Tongue (tissue), 2 donors: ENCODE measurements around the gene KMT2C. TPM values are rescaled to one million over a fixed set of nuclear protein-coding genes. Genes with fewer than 3 reads are reported as not detected.

Experiments used
- DNase-seq: peaks from one replicate; pipeline ENCODE4 v3.0.0-alpha.2; 2015
- total RNA-seq: library from RNA; depleted of rRNA; stranded (reverse); fragments of >200 nt; gene quantifications from one replicate; pipeline ENCODE4 v1.2.3, GENCODE V29; 2014

Gene KMT2C
- total RNA-seq, 1 donor from 2014 or later: 97.7 TPM

DNA sequence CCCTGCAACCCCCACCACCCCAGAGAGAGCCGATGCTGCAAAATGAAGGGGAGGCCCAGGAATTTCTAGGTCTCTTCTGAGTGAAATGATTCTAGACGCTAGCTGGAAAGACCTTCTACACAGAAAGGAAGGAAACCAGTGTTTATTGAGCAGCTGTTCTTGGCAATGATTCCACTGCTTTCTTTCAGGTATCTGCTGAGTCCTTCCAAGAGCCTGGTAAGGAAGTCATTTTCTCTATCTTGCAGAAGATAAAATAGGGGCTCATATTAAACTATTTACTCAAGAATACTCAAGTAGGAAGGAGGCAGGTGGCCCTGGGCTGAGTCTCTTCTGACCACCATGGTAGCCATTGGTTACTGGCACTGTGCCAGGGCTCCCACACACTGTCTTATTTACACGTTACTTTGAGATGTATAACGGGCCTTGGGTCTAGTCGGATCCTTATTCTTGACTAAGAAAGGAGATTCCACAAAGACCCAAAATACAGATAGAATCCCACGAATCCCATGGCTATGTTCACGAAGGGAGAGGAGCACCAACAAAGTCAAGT is 298.3 kb downstream of the KMT2C start:
- peak; percentile 29 for DNase-seq

DNA sequence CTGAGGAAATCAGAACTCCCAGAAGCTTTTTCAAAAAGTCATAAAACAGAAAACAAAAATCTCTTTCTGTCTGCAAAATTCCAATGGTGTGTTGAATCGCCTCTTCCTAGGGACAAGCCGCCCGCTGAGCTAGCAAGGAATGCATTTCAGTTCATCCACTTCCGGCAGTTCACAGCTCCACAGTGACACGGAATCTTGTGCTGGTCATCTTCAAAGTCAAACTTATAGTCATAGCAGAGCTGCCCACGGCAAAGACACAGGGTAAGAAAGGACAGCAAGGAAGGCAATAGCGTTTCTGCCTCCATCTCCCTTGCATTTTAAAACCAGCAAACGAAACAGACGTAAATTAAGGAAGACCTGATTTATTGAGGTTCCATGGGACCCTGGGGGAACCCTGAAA is 299.1 kb downstream of the KMT2C start:
- peak; percentile 38 for DNase-seq

DNA sequence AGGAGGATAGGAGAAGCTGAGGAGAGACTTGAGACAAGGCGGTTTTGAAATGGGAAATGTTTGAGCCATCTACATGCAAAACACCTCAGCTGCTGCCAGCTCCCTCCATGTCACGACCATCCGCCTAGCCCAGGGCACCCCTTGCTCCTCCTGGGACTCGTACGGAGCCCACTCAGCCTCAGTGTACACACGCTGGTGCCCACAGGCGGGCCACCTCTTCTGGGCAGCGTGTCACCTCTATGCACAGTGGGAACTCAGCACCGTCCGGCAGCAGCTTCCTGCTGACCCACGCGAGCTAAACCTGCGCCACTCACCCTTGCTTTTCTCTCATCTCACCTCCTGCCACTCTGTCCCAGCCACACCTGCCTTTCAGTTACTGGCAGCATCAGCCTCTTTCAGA is 302.0 kb downstream of the KMT2C start:
- DNase-seq: no peak

DNA sequence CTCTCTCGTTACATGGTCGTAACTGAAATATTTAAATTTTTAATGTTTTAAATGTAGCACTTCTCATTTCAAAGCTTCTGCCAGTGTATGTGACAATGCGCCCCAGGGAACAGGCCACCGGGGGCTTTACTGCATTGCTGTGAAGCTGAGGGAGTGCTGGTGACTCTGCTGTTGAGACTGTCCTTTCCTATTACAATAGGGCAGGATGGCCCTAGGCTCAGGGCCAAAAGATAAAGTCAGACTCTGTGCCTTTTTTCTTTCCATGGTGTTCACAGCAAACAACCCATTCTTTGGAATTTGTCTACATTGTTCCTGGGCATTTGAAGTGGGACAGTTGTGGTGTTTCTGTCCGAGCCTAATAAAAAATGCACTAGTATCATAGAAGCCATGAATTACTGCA is 303.0 kb downstream of the KMT2C start:
- no peak for DNase-seq

DNA sequence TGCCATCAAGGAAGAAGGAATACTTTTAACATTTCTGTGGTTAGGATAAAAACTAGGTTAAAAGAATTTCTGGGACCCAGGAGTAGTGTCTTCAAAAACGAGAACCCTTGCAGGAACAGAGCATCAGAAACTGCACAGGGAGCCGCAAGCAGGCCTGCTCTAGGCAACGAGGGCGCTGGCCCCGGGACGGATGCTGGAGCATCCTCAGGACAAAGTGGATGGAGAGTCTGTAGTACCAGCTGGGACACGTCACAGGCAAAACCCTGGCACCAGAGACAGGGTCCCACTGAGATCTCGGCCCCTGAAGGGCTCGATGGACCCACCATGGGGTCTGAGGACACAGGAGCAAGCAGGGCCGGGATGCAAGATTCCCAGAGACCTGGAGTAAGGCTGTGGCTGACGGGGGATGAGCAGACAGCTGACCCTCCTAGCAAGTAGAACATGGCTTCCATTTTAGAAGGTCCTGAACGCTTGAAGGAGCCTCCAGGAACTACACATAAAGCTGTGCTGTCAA is 303.8 kb downstream of the KMT2C start:
- no peak for DNase-seq

DNA sequence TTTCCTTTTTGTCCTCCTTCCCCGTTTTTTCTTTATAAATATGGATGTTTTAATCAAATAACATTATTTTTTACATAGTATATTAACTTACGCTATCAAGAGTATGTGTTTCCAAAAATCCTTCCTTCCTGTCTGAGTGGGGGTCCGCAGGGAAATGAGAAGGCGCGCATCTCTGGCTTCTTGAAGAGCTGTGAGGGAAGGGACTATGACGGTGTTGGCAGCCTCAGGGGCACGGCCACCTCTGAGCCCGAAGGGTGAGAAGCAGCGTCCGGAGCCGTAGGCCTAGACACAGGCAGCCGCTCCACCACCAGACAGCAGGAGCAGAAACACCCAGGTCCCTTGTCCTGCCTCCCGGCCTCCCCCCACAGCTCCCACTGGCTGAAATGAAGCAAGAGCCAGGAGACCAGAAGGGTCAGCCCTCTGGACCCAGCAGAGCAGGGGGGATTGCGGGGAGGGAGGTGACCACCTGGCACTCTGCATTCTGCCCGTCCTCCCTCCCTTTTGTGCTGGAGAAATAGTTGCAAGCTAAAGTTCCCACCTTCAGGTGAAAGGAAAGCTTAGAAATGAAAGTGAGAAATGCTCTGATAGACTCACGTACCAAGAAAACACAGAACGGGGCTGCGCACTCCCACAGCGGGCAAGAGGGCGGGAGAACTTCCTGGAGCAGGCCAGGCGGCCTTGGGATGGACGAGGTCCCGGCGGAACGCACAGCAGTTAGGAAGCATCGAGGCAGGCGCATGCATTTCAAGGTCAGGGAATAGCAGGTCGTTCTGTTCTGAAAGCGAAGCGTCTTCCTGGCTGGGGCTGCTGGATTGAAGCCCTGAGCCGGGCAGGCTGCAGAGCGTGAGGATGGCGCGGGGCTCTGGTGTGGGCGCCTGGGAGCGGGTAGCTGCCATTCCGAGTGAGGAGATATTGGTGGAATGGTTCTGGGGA is 304.9 kb downstream of the KMT2C start:
- no peak for DNase-seq

DNA sequence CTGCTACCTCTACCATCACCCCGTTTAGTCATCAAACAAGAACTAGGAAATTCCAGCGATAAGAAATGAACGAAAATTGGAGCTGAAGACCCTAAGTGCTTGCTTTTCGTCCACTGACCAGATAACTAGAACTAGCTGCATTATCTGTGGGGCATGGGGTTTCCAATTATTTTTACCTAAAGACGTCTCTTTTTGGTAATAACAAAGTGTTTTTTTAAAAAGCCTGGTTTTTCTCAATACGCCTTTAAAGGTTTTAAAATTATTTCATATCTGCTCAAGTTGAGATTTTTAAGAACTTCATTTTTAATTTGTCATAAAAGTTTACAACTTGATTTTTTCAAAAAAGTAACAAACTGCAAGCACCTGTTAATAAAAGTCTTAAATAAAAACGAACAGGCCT is 306.1 kb downstream of the KMT2C start:
- DNase-seq: no peak

DNA sequence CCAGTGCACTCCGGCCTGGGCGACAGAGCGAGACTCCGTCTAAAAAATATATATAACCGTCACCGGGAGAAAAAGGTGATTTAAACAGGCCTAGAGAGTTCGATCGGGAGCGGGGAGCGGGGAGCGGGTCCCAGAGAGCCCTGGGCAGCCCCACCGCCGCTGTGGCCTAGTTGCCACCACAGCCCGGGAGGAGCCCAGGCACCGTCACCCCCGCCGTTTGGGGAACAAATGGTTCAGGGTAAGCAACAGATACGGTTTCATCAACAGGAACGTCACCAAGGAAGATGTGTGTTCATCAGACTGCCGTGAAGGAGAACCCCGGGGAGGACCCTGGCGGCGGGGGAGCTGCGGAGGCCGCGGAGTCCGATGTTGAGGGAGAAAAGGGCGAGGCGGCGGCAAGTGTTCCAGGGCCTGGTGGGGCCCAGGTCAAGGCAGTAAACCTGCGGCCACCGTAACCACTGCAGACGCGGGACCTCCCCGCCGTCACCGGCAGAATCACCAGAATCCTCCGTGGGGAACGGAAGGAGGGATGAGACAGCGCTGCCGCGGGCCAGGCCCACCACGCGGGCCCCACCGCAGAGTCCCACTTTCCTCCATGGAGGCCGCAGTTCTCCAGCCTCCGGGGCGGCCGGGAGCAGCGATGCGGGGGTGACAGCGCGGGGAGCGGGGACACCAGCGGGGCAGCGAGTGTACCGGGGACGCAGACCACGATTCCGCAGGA is 306.9 kb downstream of the KMT2C start:
- DNase-seq: no peak

DNA sequence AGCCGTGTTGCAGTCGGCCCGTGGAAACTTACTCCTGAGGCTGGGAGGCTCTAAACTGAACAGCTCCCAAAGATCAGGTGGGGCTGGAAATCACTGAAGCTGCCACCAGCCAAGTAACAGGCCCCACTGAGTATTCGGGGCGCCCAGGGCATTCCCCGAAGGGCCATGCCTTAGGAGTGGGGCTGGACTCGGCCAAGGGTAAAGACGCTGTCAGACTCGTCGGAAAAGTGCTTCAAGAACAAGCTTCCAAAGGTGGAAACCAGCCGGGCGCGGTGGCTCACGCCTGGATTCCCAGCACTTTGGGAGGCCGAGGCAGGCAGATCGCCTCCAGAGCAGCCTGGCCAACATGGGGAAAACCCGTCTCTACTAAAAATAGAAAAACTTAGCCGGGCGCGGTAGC is 307.6 kb downstream of the KMT2C start:
- DNase-seq: no peak

DNA sequence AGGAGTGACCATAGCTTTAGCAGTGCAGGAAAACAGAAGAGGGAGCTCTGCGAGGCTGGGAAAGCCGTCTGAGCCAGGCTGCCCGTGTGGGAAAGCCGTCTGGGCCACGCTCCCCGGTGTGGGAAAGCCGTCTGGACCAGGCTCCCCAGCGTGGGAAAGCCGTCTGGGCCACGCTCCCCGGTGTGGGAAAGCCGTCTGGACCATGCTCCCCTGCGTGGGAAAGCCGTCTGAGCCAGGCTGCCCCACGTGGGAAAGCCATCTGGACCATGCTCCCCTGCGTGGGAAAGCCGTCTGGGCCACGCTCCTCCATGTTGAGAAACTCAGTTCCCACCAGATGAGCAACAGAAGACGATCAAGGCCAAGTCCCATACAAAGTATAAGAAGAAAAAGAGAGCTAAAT is 308.6 kb downstream of the KMT2C start:
- DNase-seq: no peak

DNA sequence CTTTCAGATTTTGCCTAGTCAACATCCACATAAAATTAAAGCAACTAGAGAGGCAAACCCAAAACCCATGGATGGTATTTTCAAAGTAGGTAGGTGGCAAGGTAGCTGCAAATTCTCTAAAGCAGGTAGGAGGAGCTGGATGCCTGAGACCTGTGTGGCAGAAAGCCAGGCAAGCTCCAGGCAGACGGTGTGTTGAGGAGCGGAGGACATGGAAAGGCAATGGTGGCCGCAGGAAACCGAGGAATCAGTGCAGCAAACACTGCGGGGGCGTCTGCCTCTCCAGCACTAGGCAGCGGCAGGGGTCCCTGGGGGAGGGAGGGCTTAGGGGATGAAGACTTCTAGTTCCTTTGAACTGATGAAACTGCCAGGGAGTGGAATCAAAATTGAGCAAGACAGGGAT is 309.1 kb downstream of the KMT2C start:
- DNase-seq: no peak

DNA sequence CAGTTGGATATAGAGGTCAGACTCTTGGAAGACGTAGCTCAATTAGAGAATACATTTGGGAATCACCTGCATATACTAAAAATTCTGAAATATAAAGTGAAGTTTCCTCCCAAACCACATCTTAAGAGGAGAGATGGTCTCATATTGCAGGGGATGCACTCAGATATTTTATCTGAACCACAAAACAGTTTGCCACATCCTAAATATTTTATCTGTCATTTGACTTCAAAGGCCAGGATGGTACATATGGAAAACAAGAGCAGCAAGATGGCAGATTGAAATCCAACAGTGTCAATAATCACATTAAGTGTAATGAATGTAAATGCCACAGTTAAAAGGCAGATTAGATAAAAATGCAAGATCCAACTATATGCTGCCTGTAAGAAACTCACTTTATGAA is 313.3 kb downstream of the KMT2C start:
- no peak for DNase-seq

DNA sequence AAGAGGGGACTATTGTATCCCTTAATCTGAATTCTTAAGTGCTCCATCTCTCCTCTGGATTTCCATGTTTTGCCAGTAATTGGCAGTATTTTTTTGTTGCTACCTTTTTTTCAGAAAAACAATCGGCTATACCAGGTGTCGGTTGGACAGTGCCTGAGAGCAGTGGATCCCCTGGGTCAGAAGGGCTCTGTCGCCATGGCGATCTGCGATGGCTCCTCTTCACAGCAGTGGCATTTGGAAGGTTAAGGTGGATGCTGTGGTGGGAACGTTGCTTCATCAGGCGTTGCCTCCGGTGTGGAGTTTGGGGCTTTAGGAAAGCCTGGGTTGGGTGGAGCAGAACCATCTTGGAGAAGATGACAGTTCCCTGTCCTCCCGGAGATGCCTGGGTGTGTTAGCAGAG is 314.4 kb downstream of the KMT2C start:
- no peak for DNase-seq

DNA sequence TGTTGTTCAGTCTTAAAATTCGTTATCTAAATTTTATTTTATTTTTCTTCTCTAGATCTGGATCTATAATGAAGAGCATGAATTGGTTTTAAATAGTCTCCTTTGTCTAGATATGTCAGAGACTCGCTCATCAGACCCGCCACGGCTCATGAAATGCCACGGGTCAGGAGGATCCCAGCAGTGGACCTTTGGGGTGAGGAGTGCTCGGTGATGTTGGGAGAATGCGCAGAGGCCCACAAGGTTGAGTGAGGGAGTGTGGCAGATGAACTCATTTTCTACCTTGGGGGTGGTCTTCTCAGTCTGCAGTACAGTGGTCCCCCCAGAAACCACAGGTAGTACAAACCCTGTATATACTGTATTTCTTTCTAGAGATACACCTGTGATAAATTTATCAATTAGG is 315.0 kb downstream of the KMT2C start:
- DNase-seq: no peak

DNA sequence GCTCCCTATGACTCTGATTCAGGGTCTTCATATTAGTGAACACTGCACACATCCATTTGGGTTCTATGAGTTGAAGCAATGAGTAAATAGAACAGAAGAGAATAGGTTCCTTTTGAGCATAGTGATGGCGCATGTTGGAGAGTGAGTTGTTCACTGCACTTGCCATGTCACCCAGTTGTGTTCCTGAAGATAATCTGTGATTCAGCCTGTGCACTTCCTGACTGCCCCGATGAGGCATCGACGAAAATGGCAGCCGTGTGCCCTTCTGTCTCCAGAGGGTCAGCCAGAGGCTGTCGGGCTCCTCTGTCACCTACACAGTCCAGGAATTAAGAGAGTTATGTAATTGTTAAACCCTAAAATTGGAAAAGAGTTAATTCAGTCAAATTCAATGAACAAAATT is 315.6 kb downstream of the KMT2C start:
- DNase-seq: no peak

DNA sequence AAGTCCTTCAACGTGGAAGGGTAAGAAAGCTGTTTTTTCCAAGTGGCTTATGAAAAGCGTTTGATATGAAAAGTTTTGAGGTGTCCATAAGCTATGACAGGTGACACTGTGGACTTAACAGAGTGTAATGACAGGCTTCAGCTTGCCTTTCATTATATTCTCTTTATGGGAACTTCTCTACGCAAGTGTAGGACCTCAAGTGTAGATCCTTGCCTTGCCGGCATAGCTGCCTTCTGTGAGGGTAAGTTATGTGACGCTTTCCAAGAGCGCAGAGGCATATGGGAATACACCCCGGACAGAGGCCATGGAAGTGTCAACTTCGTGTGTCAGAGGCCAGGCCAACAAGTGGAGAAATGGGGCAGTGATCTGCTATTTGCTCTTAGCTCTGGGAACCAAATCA is 318.4 kb downstream of the KMT2C start:
- no peak for DNase-seq

DNA sequence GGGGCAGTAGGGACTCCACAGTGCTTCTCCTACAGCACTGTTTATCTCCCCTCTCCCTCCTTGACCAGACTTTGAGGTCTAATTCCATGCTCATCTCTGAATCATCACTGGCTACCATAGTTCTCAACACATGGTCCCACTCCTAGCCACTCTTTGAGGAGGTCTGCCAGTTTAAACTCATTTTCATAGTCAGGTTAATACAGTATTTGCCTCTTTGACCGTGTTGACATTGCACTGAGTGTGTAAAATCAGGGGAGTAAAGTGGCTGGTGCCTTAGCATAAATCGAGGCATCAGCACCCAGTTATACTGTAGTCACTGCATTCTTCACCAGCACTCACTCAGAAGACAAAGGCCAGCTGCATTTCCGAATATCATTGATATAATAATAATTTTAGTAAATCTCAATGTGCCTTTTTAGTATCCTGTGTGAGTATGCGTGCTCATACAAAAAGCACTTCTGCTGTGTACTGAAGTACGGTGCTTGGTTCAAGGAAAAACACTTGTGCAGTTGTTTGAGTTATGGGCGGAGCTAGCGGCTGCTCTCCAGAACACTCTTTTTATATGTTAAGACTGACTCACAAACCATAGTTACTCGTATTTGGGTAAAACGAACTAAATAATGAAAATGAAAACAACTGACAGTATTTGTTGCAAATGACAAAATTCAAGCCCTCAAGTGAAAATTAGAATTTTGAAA is 320.6 kb downstream of the KMT2C start:
- DNase-seq: no peak

DNA sequence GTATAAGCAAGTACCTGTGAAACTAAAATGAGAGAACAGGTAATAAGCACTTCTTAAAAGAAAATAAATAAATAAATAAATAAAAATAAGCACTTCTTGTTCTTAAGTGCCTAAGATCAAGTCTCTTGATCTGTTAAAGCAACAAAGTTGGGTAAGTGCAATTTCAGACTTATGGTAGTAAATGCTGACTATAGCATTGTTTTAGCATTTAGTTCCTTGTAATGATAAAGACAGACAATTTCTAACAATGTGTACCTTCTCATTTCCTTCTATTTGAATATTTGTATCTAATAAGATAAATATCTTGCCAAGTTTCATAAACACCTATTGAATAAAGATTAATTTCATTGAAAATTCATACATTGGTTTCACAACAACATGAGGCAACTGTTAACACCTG is 323.0 kb downstream of the KMT2C start:
- DNase-seq: no peak

DNA sequence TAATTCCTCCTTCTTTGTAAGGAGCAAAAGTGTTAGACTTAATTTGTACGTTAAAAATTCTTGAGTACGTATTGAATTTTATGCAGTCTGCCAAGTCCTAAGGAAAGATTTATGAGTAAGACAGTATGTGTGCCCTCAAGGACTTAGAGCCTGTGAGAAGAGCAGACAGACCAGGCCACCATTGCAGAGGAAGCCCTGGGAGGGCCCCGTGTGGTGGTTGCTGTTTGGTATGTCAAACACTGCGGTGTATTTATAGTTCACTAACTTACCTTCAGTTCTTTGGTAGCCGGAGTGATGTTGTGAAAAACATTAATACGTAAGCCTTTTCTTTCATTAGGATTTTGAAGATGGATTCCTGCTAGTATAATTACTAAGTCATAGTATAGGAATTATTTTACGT is 327.4 kb downstream of the KMT2C start:
- peak; percentile 12 for DNase-seq

DNA sequence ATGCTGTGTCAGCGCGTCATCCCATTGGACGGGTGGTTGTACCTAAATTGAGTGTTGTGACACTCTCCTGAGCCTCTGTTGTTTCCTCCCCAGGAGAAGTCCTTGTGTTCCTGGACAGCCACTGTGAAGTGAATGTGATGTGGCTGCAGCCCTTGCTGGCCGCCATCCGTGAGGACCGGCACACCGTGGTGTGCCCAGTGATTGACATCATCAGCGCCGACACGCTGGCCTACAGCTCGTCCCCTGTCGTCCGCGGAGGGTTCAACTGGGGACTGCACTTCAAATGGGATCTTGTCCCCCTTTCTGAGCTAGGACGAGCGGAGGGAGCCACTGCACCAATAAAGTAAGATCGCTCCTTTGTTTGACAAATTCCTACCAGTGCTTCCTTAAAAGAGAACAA is 327.9 kb downstream of the KMT2C start:
- DNase-seq: no peak

DNA sequence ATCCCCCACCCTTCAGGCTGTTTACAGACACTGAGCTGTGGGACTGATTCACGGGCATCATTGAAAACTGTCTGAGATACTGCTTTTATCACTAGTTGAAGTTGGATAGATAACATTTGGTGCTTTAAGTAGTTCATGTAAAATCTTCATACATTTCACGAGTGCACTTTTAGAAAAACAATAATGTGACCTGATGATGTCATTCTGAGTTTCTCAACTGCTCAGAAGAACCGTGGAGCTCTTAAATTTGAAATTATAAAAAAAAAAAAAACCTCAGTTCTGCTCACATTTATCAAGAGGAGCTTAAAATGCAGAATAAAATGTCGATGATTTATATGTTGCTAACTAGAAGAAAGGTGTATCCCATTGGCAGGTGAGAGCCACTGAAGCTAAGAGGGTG is 328.8 kb downstream of the KMT2C start:
- DNase-seq: no peak

DNA sequence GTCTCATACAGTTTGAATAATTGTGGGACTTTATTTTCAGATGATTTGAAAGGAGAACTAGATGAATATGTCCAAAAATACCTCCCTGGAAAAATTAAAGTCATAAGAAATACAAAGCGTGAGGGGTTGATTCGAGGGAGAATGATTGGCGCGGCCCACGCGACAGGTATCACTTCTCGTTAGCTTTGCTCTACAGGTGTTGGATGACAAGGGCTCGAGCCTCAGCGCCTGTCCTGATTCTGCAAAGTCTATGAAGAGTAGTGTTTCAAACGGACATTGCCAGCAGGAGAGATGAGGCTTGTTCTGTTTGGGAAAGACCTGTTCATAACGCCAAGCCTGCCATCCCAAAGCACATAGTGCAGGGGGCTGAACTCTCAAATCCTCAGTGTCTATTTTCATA is 330.6 kb downstream of the KMT2C start:
- no peak for DNase-seq

DNA sequence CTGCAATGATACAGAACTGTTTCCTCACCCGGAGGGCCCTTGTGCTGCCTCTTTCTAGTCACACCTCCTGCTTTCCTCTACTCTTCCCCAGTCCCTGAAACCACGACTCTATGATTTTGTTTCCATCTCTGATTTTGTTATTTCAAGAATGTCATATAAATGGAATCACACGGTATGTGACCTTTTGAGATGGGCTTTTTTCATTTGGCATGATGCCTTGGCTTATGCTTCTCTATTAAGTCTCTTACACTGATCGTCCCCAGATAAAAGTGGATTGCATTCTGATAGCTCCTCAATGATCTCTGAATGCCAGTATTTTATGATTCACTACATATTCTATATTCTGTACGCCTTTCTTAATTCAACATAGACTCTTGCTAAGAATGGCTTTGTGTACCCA is 332.1 kb downstream of the KMT2C start:
- DNase-seq: no peak
